Stimulated activated naive B cell treated with anti-CD40 and anti-IgM and Interleukin-4, amounts not matched to agents 10 μg/mL and 1 μg/mL and 100 μg/mL, for 72 hours (primary cell): ENCODE results near the gene C20orf96.

Source experiments
- ATAC-seq, 2 donors: fragments of 150-1000 bp; cut with Tn5 transposase; replicated peaks; 2 replicates each; pipeline ENCODE4 v1.10.0; 2021; ENCODE audit warnings: moderate library complexity in 1 of 2
- DNase-seq: peaks from one replicate; pipeline ENCODE4 v3.0.0; 2021
- H3K27ac Mint-ChIP-seq: one replicate; pipeline ENCODE4 v1.8.0; 2022; ENCODE audit warnings: mild to moderate bottlenecking, mixed read lengths
- H3K27me3 Mint-ChIP-seq, 2 donors: one replicate each; pipeline ENCODE4 v1.8.0; 2022; ENCODE audit warnings: mixed read lengths in 2 of 2
- H3K36me3 Mint-ChIP-seq, 2 donors: one replicate each; pipeline ENCODE4 v1.8.0; 2022; ENCODE audit warnings: mixed read lengths in 2 of 2, mild to moderate bottlenecking in 1 of 2
- H3K4me1 Mint-ChIP-seq, 2 donors: one replicate each; pipeline ENCODE4 v1.8.0; 2022; ENCODE audit warnings: mixed read lengths in 2 of 2, mild to moderate bottlenecking in 1 of 2
- H3K4me3 Mint-ChIP-seq, 2 donors: one replicate each; pipeline ENCODE4 v1.8.0; 2022; ENCODE audit warnings: mild to moderate bottlenecking in 2 of 2, mixed read lengths in 2 of 2, moderate library complexity in 1 of 2
- H3K9me3 Mint-ChIP-seq, 2 donors: one replicate each; pipeline ENCODE4 v1.8.0; 2022; ENCODE audit warnings: mixed read lengths in 2 of 2, mild to moderate bottlenecking in 1 of 2

C20orf96 gene

GRCh38 chr20:325045-325888, 34.7 kb upstream of the C20orf96 start, which contains the start of gene SOX12:
SOX12 (plus strand) TSS chr20:325552; CDS start chr20:325925, 373 bp downstream.
- Mint-ChIP-seq H3K27ac (peak within 1 kb of the TSS; percentile 95), H3K36me3 (peaks cover 5 to 14% of the 10 kb centered on the region in 2 donors), H3K4me3 (peak within 1 kb of the TSS; percentile 90 to 96), H3K9me3 (no peaks in the 10 kb centered on the region), H3K4me1 (peaks cover 33 to 44% of the 10 kb centered on the region in 2 donors), H3K27me3 (no peaks in the 10 kb centered on the region)
- DNase-seq (peak; percentile 92), ATAC-seq (peak; percentile 79 to 80)

- DNase-seq = peak; percentile 87
- peak; percentile 69 to 72 for ATAC-seq
- Mint-ChIP-seq H3K27me3 (no peaks in the 10 kb centered on the region), H3K36me3 (peaks cover 7 to 19% of the 10 kb centered on the region in 2 donors), H3K4me1 (peaks cover 26 to 35% of the 10 kb centered on the region in 2 donors), H3K27ac (peak overlapping the region; percentile 95), H3K4me3 (peak overlapping the region; percentile 89 to 96), H3K9me3 (no peaks in the 10 kb centered on the region)
Observed at GRCh38 chr20:324177-325044, 33.9 kb upstream of the C20orf96 start.

- peaks cover 0 to 3% of the 10 kb centered on the region in 2 donors for H3K9me3 Mint-ChIP-seq
- no peak overlapping the region for H3K4me3 Mint-ChIP-seq
Observed at GRCh38 chr20:316316-317068, 25.9 kb upstream of the C20orf96 start.

GRCh38 chr20:313948-314347, 23.4 kb upstream of the C20orf96 start:
- Mint-ChIP-seq H3K4me3 (no peak overlapping the region), H3K36me3 (peaks cover 5 to 9% of the 10 kb centered on the region in 2 donors), H3K9me3 (peaks cover 0 to 3% of the 10 kb centered on the region in 2 donors), H3K27me3 (no peaks in the 10 kb centered on the region), H3K4me1 (peaks cover 12 to 14% of the 10 kb centered on the region in 2 donors), H3K27ac (no peak overlapping the region)
- DNase-seq (no peak), ATAC-seq (no peak)

More at GRCh38 chr20:316316-317068, 25.9 kb upstream of the C20orf96 start:
- DNase-seq (no peak), ATAC-seq (no peak)
- Mint-ChIP-seq H3K27ac (peak overlapping the region; percentile 31), H3K36me3 (peaks cover 10 to 22% of the 10 kb centered on the region in 2 donors), H3K4me1 (peaks cover 0 to 6% of the 10 kb centered on the region in 2 donors), H3K27me3 (no peaks in the 10 kb centered on the region)

- Mint-ChIP-seq H3K4me1 (peaks cover 12 to 14% of the 10 kb centered on the region in 2 donors), H3K36me3 (peaks cover 5 to 9% of the 10 kb centered on the region in 2 donors), H3K27ac (no peak overlapping the region), H3K4me3 (no peak overlapping the region), H3K27me3 (no peaks in the 10 kb centered on the region), H3K9me3 (peaks cover 0 to 3% of the 10 kb centered on the region in 2 donors)
- DNase-seq (no peak), ATAC-seq (no peak)
Observed at GRCh38 chr20:313402-313801, 22.9 kb upstream of the C20orf96 start.

- H3K4me3 Mint-ChIP-seq = no peak overlapping the region
- no peaks in the 10 kb centered on the region for H3K27me3 Mint-ChIP-seq
- H3K27ac Mint-ChIP-seq = no peak overlapping the region
- H3K4me1 Mint-ChIP-seq = peaks cover 12 to 14% of the 10 kb centered on the region in 2 donors
- H3K9me3 Mint-ChIP-seq = peaks cover 0 to 3% of the 10 kb centered on the region in 2 donors
- DNase-seq = no peak
- H3K36me3 Mint-ChIP-seq = peaks cover 5 to 9% of the 10 kb centered on the region in 2 donors
- ATAC-seq = no peak
Observed at GRCh38 chr20:312866-313265, 22.3 kb upstream of the C20orf96 start.

- peaks cover 12 to 14% of the 10 kb centered on the region in 2 donors for H3K4me1 Mint-ChIP-seq
- ATAC-seq (no peak), DNase-seq (no peak)
- H3K36me3 Mint-ChIP-seq = peaks cover 5 to 7% of the 10 kb centered on the region in 2 donors
- H3K9me3 Mint-ChIP-seq = peaks cover 0 to 3% of the 10 kb centered on the region in 2 donors
- H3K27me3 Mint-ChIP-seq = no peaks in the 10 kb centered on the region
- H3K27ac Mint-ChIP-seq = no peak overlapping the region
- no peak overlapping the region for H3K4me3 Mint-ChIP-seq
Observed at GRCh38 chr20:312067-312466, 21.5 kb upstream of the C20orf96 start.

- H3K36me3 Mint-ChIP-seq = peaks cover 5% of the 10 kb centered on the region in 2 donors
- peaks cover 12 to 14% of the 10 kb centered on the region in 2 donors for H3K4me1 Mint-ChIP-seq
- peaks cover 0 to 4% of the 10 kb centered on the region in 2 donors for H3K9me3 Mint-ChIP-seq
- ATAC-seq (no peak), DNase-seq (no peak)
- H3K27ac Mint-ChIP-seq = no peak overlapping the region
- no peaks in the 10 kb centered on the region for H3K27me3 Mint-ChIP-seq
- H3K4me3 Mint-ChIP-seq = peak overlapping the region; percentile 51 to 69
Observed at GRCh38 chr20:311609-312008, 21.1 kb upstream of the C20orf96 start.

GRCh38 chr20:310645-311044, 20.1 kb upstream of the C20orf96 start:
- H3K4me3 Mint-ChIP-seq = peak overlapping the region; percentile 93 to 95
- peak overlapping the region; percentile 93 for H3K27ac Mint-ChIP-seq
- H3K27me3 Mint-ChIP-seq = no peaks in the 10 kb centered on the region
- DNase-seq (no peak), ATAC-seq (peak in 1 of 2 donors; percentile 1)
- H3K36me3 Mint-ChIP-seq = no peaks in the 10 kb centered on the region
- H3K4me1 Mint-ChIP-seq = peaks cover 12 to 14% of the 10 kb centered on the region in 2 donors
- peaks cover 0 to 4% of the 10 kb centered on the region in 2 donors for H3K9me3 Mint-ChIP-seq

- Mint-ChIP-seq H3K9me3 (peaks cover 0 to 4% of the 10 kb centered on the region in 2 donors), H3K4me1 (peaks cover 12 to 14% of the 10 kb centered on the region in 2 donors), H3K27ac (peak overlapping the region; percentile 93), H3K4me3 (peak overlapping the region; percentile 93 to 95), H3K27me3 (no peaks in the 10 kb centered on the region), H3K36me3 (no peaks in the 10 kb centered on the region)
- ATAC-seq (peak; percentile 100), DNase-seq (peak; percentile 91)
Observed at GRCh38 chr20:309841-310644, 19.5 kb upstream of the C20orf96 start.

- Mint-ChIP-seq H3K4me1 (peaks cover 12 to 14% of the 10 kb centered on the region in 2 donors), H3K27me3 (no peaks in the 10 kb centered on the region), H3K27ac (peak overlapping the region; percentile 93), H3K36me3 (no peaks in the 10 kb centered on the region), H3K4me3 (peak overlapping the region; percentile 93 to 95), H3K9me3 (peaks cover 0 to 4% of the 10 kb centered on the region in 2 donors)
- DNase-seq = no peak
- ATAC-seq = no peak
Observed at GRCh38 chr20:309306-309840, 18.8 kb upstream of the C20orf96 start.

- Mint-ChIP-seq H3K4me1 (peaks cover 14% of the 10 kb centered on the region in 2 donors), H3K9me3 (peaks cover 0 to 4% of the 10 kb centered on the region in 2 donors), H3K27ac (peak overlapping the region; percentile 11), H3K27me3 (no peaks in the 10 kb centered on the region), H3K36me3 (peaks cover 0 to 3% of the 10 kb centered on the region in 2 donors), H3K4me3 (no peak overlapping the region)
- DNase-seq (no peak), ATAC-seq (no peak)
Observed at GRCh38 chr20:308427-309038, 18.0 kb upstream of the C20orf96 start.
